Left lung (tissue), 10 donors: ENCODE measurements around the gene GHR. TPM values are rescaled to one million over a fixed set of nuclear protein-coding genes. Genes with fewer than 3 reads are reported as not detected.

Experiments used
- ATAC-seq: fragments of 200-7000 bp; cut with Tn5 transposase; one replicate; pipeline ENCODE4 v1.9.1; 2020; ENCODE audit warnings: moderate library complexity
- DNase-seq, 4 donors: peaks; one replicate each; pipeline ENCODE4 v3.0.0-alpha.2; 2013 to 2020
- H3K27ac ChIP-seq, 2 donors: fragments of 200-600 bp; sonication (generic) in 1 of 2; one replicate each; pipeline versions ENCODE4 v1.5.0 to v1.8.0; 2020 to 2021
- H3K27me3 ChIP-seq, 2 donors: fragments of 200-600 bp; sonication (generic) in 1 of 2; one replicate each; pipeline versions ENCODE4 v1.5.0 to v1.8.0; 2020 to 2021
- H3K36me3 ChIP-seq, 2 donors: fragments of 200-600 bp; sonication (generic) in 1 of 2; one replicate each; pipeline versions ENCODE4 v1.5.0 to v1.8.0; 2020 to 2021
- H3K4me1 ChIP-seq, 2 donors: fragments of 200-600 bp; one replicate each; pipeline ENCODE4 v1.8.0; 2021
- H3K4me3 ChIP-seq, 2 donors: fragments of 200-600 bp; sonication (generic) in 1 of 2; one replicate each; pipeline versions ENCODE4 v1.5.0 to v1.8.0; 2020 to 2021; ENCODE audit warnings: mild to moderate bottlenecking in 1 of 2
- H3K9me3 ChIP-seq, 2 donors: fragments of 200-600 bp; sonication (generic) in 1 of 2; one replicate each; pipeline versions ENCODE4 v1.5.0 to v1.8.0; 2020 to 2021
- CTCF ChIP-seq, 2 donors: fragments of 200-600 bp; sonication (generic) in 1 of 2; IDR thresholded peaks; one replicate each; pipeline versions ENCODE4 v1.5.0 to v1.8.0; 2021; ENCODE audit warnings: antibody characterized with exemption in 2 of 2
- intact Hi-C, 2 donors: fragments of 100-400 bp; cut with DNase I; formaldehyde crosslinking; loops; one replicate each; pipeline versions ENCODE4 v1.11.2 to v1.14.2; 2022
- polyA plus RNA-seq, 6 donors: library from polyadenylated mRNA; unstranded; fragments of 120-200 nt; gene quantifications; one replicate each; pipeline ENCODE4 v1.2.1, GENCODE V29; 2013; ENCODE audit not compliant: insufficient read length in 6 of 6
- total RNA-seq, 2 donors: library from RNA; stranded (reverse); fragmentation: NEBNext Ultra II Directional; extraction: Animal tissue kit (Norgen Biotek cat#: 25700); gene quantifications; one replicate each; pipeline ENCODE4 v1.2.1, GENCODE V29; 2021
- donor health status: DM: no; HTN: yes; CAD: no.
- donor health status: DM: no; HTN: no; CAD: no.

Gene GHR
- total and polyA plus RNA-seq, 8 donors: 5.7 to 30.5 (median 26.3) TPM

GRCh38 chr5:42507451-42508097 is 84.3 kb downstream of the GHR start:
- H3K9me3 ChIP-seq: no peaks in the 10 kb centered on the region
- no peak for TF ChIP-seq CTCF (IDR thresholded peaks at IDR 0.05)
- no peak overlapping the region for H3K4me3 ChIP-seq
- peak in 2 of 4 donors; percentile 57 to 72 for DNase-seq
- intact Hi-C loops: no loop called here
- no peaks in the 10 kb centered on the region for H3K27me3 ChIP-seq
- no peaks in the 10 kb centered on the region for H3K36me3 ChIP-seq
- no peak overlapping the region for H3K27ac ChIP-seq
- H3K4me1 ChIP-seq: no peaks in the 10 kb centered on the region
- ATAC-seq: no peak

GRCh38 chr5:42513246-42513645 is 90.0 kb downstream of the GHR start:
- no peak overlapping the region for H3K4me3 ChIP-seq
- H3K27me3 ChIP-seq: no peaks in the 10 kb centered on the region
- no peak for TF ChIP-seq CTCF (IDR thresholded peaks at IDR 0.05)
- peak in 1 of 4 donors; percentile 31 for DNase-seq
- no peak overlapping the region for H3K27ac ChIP-seq
- intact Hi-C loops: no loop called here
- no peaks in the 10 kb centered on the region for H3K9me3 ChIP-seq
- H3K36me3 ChIP-seq: no peaks in the 10 kb centered on the region
- ATAC-seq: no peak
- no peaks in the 10 kb centered on the region for H3K4me1 ChIP-seq

GRCh38 chr5:42514754-42515153 is 91.5 kb downstream of the GHR start:
- ATAC-seq (peak; percentile 17), DNase-seq (no peak)
- Histone ChIP-seq H3K27ac (no peak overlapping the region), H3K4me3 (no peak overlapping the region), H3K27me3 (no peaks in the 10 kb centered on the region), H3K36me3 (no peaks in the 10 kb centered on the region), H3K9me3 (no peaks in the 10 kb centered on the region), H3K4me1 (peaks cover 0 to 5% of the 10 kb centered on the region in 2 donors)
- no peak for TF ChIP-seq CTCF (IDR thresholded peaks at IDR 0.05)
- intact Hi-C loops: no loop called here

GRCh38 chr5:42515504-42515903 is 92.3 kb downstream of the GHR start:
- intact Hi-C loops: no loop called here
- Histone ChIP-seq H3K4me1 (peaks cover 0 to 5% of the 10 kb centered on the region in 2 donors), H3K27me3 (no peaks in the 10 kb centered on the region), H3K27ac (no peak overlapping the region), H3K4me3 (no peak overlapping the region), H3K9me3 (no peaks in the 10 kb centered on the region), H3K36me3 (no peaks in the 10 kb centered on the region)
- ATAC-seq (no peak), DNase-seq (no peak)
- TF ChIP-seq CTCF (IDR thresholded peaks at IDR 0.05): no peak

GRCh38 chr5:42516282-42517042 is 93.2 kb downstream of the GHR start:
- TF ChIP-seq CTCF (IDR thresholded peaks at IDR 0.05): no peak
- Histone ChIP-seq H3K4me3 (no peak overlapping the region), H3K4me1 (peaks cover 0 to 5% of the 10 kb centered on the region in 2 donors), H3K9me3 (no peaks in the 10 kb centered on the region), H3K27me3 (no peaks in the 10 kb centered on the region), H3K36me3 (no peaks in the 10 kb centered on the region), H3K27ac (no peak overlapping the region)
- intact Hi-C loops: no loop called here
- DNase-seq: no peak
- ATAC-seq: no peak
